Activated CD4-positive, alpha-beta T cell treated with anti-CD3 and anti-CD28 coated beads, Interleukin-2, amount 50 U/mL, for 16 hours (primary cell): ENCODE results near the gene PODXL.

ENCODE experiments used
- DNase-seq: peaks from one replicate; pipeline ENCODE4 v3.0.0-alpha.2; 2020

Gene PODXL

GRCh38 chr7:131563918-131564317, 7.5 kb upstream of the PODXL start:
- no peak for DNase-seq

- DNase-seq = no peak
Measured at GRCh38 chr7:131562941-131563340, 6.5 kb upstream of the PODXL start.

GRCh38 chr7:131560061-131560460, 3.6 kb upstream of the PODXL start:
- DNase-seq = no peak

DNA sequence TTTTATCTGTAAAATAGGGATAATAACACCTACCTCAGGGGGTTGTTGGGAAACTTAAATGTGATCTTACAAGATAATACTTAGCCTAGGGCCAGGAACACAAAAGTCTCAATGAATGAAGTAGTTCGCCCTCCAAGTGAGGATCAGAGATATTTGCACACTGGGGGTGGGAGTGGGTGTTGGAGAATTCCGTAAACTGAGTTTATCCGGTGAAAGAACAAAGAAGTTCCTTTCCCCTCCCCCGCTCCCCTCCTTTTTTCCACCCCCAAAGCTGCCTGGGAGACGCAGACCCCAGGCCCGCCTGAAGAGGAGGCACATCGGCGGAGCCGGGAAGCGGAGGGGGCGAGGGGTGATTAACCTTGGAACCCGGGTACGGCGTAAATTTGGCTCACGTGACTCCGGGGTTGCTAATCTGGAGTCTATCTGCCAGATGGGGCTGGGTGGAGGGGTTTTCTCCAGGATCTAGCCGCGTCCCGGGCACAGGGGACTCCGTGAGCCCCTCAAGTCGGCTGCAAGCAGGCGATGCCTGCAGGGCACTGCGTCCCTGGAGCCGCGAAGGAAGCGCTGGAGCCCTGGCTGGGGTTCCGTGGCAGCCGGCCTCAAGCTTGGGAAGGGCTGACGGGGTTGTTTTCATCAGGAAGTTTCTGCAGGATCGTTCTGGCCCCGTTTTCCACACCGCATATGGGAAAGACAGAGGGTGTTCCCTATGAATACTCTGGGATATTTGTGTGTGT, 1.4 kb upstream of the PODXL start:
- DNase-seq = no peak

DNA sequence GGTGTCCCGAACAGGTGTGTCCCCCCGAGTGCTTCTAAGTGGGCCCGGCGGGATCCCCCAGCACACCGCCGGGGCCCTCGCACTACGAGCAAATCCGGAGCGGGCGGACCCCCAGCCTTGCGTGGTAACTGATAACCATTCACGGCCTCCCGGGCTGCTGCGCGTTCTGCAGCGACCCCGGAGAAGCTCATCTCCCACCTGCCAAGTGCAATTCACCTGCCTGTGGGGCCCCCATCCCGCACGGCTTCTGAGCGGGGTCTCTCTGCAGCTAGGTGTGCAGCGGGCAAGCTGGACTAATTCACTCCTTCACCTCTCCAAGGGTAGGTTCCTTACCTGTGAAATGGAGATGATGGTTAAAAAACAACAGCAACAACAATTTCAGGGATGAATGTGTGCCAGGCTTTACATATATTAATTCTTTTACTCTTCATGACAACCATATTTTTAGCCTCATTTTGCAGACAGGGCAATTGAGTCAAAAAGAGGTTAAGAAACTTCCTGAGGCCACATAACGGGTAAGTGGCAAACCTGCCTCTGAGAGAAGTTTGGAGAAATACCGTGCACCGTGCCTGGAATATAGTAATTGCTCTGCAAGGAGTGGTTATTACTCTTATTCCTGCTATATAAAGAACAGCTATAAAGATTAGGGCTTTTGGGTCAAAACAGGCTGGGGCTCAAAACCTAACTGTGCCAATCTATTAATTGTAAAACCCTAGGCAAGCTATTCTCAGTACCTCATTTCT, 652 bp upstream of the PODXL start:
- DNase-seq = no peak

DNA sequence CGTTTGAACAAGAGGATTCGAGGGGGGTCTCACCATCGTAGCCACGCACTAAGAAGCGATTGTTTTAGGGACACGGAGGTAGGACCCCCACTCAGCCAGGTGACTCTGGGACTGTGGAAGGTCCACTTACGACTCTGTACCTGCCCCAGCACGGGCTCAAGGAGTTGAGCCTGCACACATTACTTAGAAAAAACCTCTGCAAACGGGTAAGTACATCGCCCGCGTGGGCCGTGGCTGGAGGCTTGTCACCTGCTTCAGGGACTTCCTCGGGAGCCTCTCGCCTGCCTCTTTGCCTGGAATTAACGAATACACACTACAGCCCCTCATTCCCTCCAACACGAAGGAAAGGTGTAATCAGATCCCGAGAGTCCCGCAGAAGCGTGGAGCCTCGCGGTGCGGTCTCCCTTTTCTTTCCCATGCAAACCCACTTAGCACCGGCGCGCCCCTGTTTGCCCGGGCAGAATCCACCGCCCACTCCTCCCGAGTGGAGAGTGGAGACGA, 826 bp downstream of the PODXL start:
- no peak for DNase-seq

GRCh38 chr7:131554880-131555516, 1.4 kb downstream of the PODXL start:
- no peak for DNase-seq

DNA sequence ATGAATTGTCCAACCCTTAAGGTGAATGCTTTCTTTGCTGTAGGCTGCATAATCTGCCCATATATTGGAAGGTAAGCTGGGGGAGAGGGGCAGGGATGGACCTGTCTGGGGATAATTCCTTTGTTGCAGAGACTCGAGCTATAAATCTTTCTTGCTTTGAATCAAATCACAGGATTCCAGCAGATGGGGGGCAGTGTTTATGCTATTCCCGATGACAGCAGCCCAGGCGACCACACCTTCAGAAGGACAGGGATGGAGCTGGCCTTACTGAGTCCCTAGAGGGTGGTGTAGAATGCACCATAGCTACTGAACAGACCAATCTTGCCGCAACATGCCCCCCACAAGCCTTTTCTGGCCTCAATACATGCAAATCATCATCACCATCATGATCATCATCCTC, 2.5 kb downstream of the PODXL start:
- no peak for DNase-seq

- DNase-seq = no peak
Measured at GRCh38 chr7:131552053-131552452, 4.4 kb downstream of the PODXL start.

DNA sequence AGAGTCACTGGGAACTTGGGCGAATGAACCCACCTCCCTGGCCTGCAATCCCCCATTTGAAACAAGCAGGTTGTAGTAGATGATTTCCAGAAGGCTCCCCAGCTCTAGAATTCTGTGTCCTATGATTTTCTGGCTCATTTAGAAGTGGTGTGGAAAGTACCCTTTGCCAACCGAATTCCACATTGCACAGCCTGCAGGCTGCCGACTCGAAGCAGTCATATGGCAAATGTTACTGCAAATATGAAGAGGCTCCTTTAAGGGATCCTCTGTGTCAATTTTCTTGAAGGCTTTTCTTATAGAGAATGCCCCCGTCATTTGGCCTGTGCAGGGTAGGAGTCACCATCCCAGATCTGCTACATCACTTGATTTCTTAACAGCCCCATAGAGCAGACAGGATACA, 5.6 kb downstream of the PODXL start:
- DNase-seq = no peak

- no peak for DNase-seq
Measured at GRCh38 chr7:131548371-131548770, 8.1 kb downstream of the PODXL start.

GRCh38 chr7:131547589-131547988, 8.8 kb downstream of the PODXL start:
- no peak for DNase-seq

DNA sequence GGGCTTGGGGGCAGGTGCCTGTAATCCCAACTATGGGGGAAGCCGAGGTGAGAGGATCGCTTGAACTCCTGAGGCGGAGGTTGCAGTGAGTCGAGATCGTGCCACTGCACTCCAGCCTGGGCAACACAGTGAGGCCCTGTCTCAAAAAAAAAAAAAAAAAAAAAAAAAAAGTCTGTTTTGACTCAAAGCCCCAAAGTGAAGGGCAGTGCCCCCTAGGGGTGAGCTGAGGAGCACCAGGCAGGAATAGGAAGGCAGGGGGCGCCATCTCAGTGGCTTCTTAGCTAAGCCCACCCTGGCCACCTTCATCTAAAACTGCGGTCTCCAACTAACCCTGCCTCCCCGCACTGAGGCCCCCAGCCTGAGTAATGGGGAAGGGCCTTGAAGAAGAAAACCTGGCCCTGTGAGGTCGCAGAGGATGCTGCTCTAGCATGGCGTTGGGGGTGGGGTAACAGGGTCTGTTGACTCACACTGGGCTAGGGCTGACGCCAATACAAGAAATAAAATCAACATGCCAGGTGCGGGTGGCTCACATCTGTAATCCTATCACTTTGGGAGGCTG, 9.8 kb downstream of the PODXL start:
- DNase-seq = peak; percentile 47

DNA sequence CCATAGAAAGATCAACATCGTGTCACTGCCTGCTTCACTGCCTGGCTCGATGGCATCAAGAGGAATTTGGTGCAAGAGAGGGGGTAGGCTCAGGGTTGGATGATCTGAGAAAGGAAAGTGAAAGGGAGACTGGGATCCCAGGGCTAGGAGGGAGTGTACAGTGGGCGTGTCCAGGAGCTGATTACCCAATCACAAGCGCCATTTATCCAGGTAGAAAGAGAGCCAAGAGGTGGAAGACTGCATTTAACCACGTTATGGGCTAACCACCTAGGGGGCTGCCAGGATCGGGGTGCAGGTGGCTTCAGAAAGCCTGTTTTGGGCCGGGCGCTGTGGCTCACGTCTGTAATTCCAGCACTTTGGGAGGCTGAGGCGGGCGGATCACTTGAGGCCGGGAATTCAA, 10.3 kb downstream of the PODXL start:
- no peak for DNase-seq

GRCh38 chr7:131544449-131545301, 11.8 kb downstream of the PODXL start:
- DNase-seq = no peak

- no peak for DNase-seq
Measured at GRCh38 chr7:131544021-131544420, 12.4 kb downstream of the PODXL start.

GRCh38 chr7:131543298-131543697, 13.1 kb downstream of the PODXL start:
- DNase-seq = no peak

GRCh38 chr7:131540491-131541162, 15.8 kb downstream of the PODXL start:
- no peak for DNase-seq

DNA sequence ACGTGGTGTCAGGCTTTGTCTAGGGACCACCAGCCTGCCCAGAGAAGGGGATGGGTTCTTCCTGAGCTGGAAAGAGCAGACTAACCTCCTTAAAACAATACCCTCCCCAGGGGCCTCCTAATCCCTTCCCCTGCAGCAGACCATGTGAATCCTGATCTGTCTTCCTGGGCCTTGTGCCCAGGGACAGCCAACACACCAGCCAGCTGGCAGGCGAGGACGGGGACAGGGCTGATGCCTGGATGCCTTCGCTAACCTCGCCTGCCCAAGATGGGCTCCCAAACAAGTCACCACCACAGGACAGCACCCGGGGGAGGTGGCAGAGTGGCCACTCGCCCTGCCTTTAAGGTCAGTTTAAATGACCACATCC, 17.6 kb downstream of the PODXL start:
- no peak for DNase-seq

DNA sequence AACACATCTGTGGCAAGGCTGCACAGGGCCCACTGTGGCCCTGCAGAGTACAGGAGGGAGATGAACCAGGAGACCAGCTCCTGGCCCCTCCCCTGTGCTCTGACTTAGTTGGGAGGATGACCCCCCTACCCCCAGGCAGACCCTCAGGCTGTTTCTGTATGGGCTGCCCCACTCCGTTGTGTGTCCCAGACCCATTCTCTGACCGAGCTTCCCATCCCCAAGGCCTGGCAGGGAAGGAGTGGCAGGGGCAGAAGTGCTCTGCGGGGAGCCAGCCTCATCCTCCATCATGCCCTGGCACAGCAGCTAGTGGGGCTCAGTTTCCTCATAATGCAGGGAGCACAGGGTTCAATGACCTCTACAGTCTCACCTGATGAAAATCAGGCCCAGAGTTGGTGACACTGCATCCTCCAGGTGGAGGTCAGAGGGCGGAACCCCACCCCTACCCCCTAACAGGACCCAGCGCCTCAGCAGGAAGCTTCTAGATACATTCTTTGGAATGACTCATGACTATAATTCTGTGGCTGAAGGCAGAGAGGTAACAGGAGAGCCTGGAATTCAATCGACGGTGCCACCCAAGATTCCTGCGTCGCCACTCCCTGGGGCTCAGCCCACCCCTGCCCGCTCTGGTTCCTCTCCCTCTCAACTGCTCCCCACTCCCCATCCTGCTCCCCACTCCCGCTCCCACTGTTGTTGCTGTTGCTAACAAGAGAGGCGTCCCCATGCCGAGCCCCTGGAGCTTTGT, 18.2 kb downstream of the PODXL start:
- no peak for DNase-seq

GRCh38 chr7:131537571-131537978, 18.9 kb downstream of the PODXL start:
- DNase-seq = no peak
